GM19395 (cell line): ENCODE data around the gene USH2A.

ENCODE experiments used
- ATAC-seq: cut with Tn5 transposase; IDR thresholded peaks from one replicate; pipeline ENCODE4 v1.9.1; 2021; ENCODE audit warnings: mild to moderate bottlenecking, moderate library complexity; ENCODE audit not compliant: unreplicated experiment

The USH2A gene

GRCh38 chr1:216209125-216209524 is 214.1 kb downstream of the USH2A start:
- ATAC-seq, result no peak

- ATAC-seq, result no peak
Observed at GRCh38 chr1:216207154-216207553, 216.1 kb downstream of the USH2A start.

- ATAC-seq, result no peak
Observed at GRCh38 chr1:216205176-216205575, 218.1 kb downstream of the USH2A start.

GRCh38 chr1:216201946-216202345 is 221.3 kb downstream of the USH2A start:
- no peak for ATAC-seq

GRCh38 chr1:216200941-216201340 is 222.3 kb downstream of the USH2A start:
- no peak for ATAC-seq

- no peak for ATAC-seq
Observed at GRCh38 chr1:216194721-216195120, 228.5 kb downstream of the USH2A start.

GRCh38 chr1:216193839-216194443 is 229.3 kb downstream of the USH2A start:
- ATAC-seq, result no peak

- no peak for ATAC-seq
Observed at GRCh38 chr1:216190438-216190837, 232.8 kb downstream of the USH2A start.

GRCh38 chr1:216186816-216187215 is 236.4 kb downstream of the USH2A start:
- ATAC-seq, result no peak

GRCh38 chr1:216186141-216186540 is 237.1 kb downstream of the USH2A start:
- ATAC-seq, result no peak

- no peak for ATAC-seq
Observed at GRCh38 chr1:216184126-216184680, 239.0 kb downstream of the USH2A start.

GRCh38 chr1:216183454-216183853 is 239.8 kb downstream of the USH2A start:
- no peak for ATAC-seq

- no peak for ATAC-seq
Observed at GRCh38 chr1:216183007-216183406, 240.2 kb downstream of the USH2A start.

- ATAC-seq, result no peak
Observed at GRCh38 chr1:216181590-216181989, 241.7 kb downstream of the USH2A start.

GRCh38 chr1:216178281-216178680 is 245.0 kb downstream of the USH2A start:
- no peak for ATAC-seq

- no peak for ATAC-seq
Observed at GRCh38 chr1:216176970-216177369, 246.3 kb downstream of the USH2A start.

GRCh38 chr1:216175714-216176113 is 247.5 kb downstream of the USH2A start:
- ATAC-seq, result no peak

GRCh38 chr1:216173376-216173995 is 249.8 kb downstream of the USH2A start:
- ATAC-seq, result no peak

GRCh38 chr1:216169351-216169750 is 253.9 kb downstream of the USH2A start:
- ATAC-seq, result no peak

- no peak for ATAC-seq
Observed at GRCh38 chr1:216168546-216168945, 254.7 kb downstream of the USH2A start.

GRCh38 chr1:216154063-216154462 is 269.2 kb downstream of the USH2A start:
- ATAC-seq, result no peak

GRCh38 chr1:216153130-216153529 is 270.1 kb downstream of the USH2A start:
- ATAC-seq, result no peak
